GM12865 (cell line): ENCODE measurements around the gene SHQ1.

Source experiments
- DNase-seq: peaks from one replicate; pipeline ENCODE4 v3.0.0; 2010; ENCODE audit warnings: low read depth
- H3K4me3 ChIP-seq: 2 replicates; pipeline ENCODE4 v1.5.1; 2011; ENCODE audit warnings: mild to moderate bottlenecking, low read depth, low read length, control low read depth
- CTCF ChIP-seq: IDR thresholded peaks from 2 replicates; pipeline ENCODE4 v1.5.1; 2011; ENCODE audit warnings: low read length, control low read depth, low read depth, inconsistent platforms; ENCODE audit not compliant: insufficient read depth; ENCODE audit errors: missing control alignments

Gene SHQ1

GRCh38 chr3:72700106-72700505, 148.1 kb downstream of the SHQ1 start:
- no peak for DNase-seq
- no peak overlapping the region for H3K4me3 ChIP-seq
- no peak for TF ChIP-seq CTCF

GRCh38 chr3:72699631-72700030, 148.6 kb downstream of the SHQ1 start:
- no peak overlapping the region for H3K4me3 ChIP-seq
- no peak for TF ChIP-seq CTCF
- no peak for DNase-seq
